GM12878 (cell line): ENCODE measurements around the gene TBX4. TPM values are rescaled to one million over a fixed set of nuclear protein-coding genes. Genes with fewer than 3 reads are reported as not detected.

Experiments used
- ATAC-seq: fragments of 200-7000 bp; cut with Tn5 transposase; 3 replicates; pipeline ENCODE4 v1.9.1; 2020; ENCODE audit warnings: mild to moderate bottlenecking, moderate library complexity
- BruUV-seq: library from RNA; stranded (reverse); fragments of 400-500 nt; replicated peaks from 2 replicates; lab custom pipeline; 2021; lab: Mats Ljungman, UMichigan
- CTCF ChIA-PET: fragments of 300-600 bp; sonication (Branson Sonifier 250); formaldehyde crosslinking; extraction: SDS; loops from one replicate; lab custom pipeline; 2021; ENCODE audit warnings: inconsistent platforms; lab: Yijun Ruan, JAX
- POLR2A ChIA-PET: fragments of 350-600 bp; formaldehyde crosslinking; extraction: SDS; loops from one replicate; lab custom pipeline; 2021; ENCODE audit warnings: inconsistent platforms; lab: Charles Lee
- RAD21 ChIA-PET: fragments of 300-600 bp; sonication (Branson Sonifier 250); formaldehyde crosslinking; loops from one replicate; lab custom pipeline; 2023; ENCODE audit warnings: antibody characterized with exemption; ENCODE audit not compliant: unreplicated experiment; lab: Charles Lee
- SMC1A ChIA-PET: fragments of 300-600 bp; sonication (Branson Sonifier 250); formaldehyde crosslinking; loops from one replicate; lab custom pipeline; 2023; ENCODE audit not compliant: unreplicated experiment, uncharacterized antibody; lab: Charles Lee
- DNase-seq: peaks from one replicate; pipeline ENCODE4 v3.0.0-alpha.2; 2011; ENCODE audit warnings: low read depth, low spot score
- FAIRE-seq: peaks from 3 replicates; lab custom pipeline; 2011; peaks lifted over from hg19 to GRCh38; lab: Jason Lieb, UNC
- H2AFZ ChIP-seq: 2 replicates; pipeline ENCODE4 v1.6.0; 2011; ENCODE audit warnings: low read depth, low read length, control low read depth; ENCODE audit not compliant: control insufficient read depth
- H3K27ac ChIP-seq: 2 replicates; pipeline ENCODE4 v1.5.1; 2011; ENCODE audit warnings: control low read depth; ENCODE audit not compliant: control insufficient read depth, insufficient read depth
- H3K27me3 ChIP-seq, 2 experiments: replicated peaks in 1 of 2; 2 replicates each; pipeline versions ENCODE4 v1.6.0 to v1.6.1; 2011; ENCODE audit warnings: low read length in 1 of 2; ENCODE audit not compliant: control insufficient read depth in 2 of 2, insufficient read depth in 2 of 2
- H3K36me3 ChIP-seq, 2 experiments: 2 replicates each; pipeline ENCODE4 v1.5.1; 2011; ENCODE audit warnings: low read length in 1 of 2; ENCODE audit not compliant: control insufficient read depth in 2 of 2, insufficient read depth in 2 of 2
- H3K4me1 ChIP-seq: 2 replicates; pipeline ENCODE4 v1.6.1; 2011; ENCODE audit warnings: mild to moderate bottlenecking, low read length, moderate library complexity, mixed read lengths; ENCODE audit not compliant: control insufficient read depth, insufficient read depth
- H3K4me2 ChIP-seq: 2 replicates; pipeline ENCODE4 v1.6.0; 2011; ENCODE audit warnings: control low read depth; ENCODE audit not compliant: control insufficient read depth, insufficient read depth
- H3K4me3 ChIP-seq: fragments of 200-600 bp; sonication (generic); 2 replicates; pipeline ENCODE4 v1.5.1; 2016
- H3K79me2 ChIP-seq: 2 replicates; pipeline ENCODE4 v1.6.0; 2011; ENCODE audit warnings: low read length; ENCODE audit not compliant: control insufficient read depth, insufficient read depth
- H3K9ac ChIP-seq: 2 replicates; pipeline ENCODE4 v1.8.0; 2011; ENCODE audit warnings: low read length, control low read depth, mixed read lengths; ENCODE audit not compliant: control insufficient read depth, insufficient read depth
- H3K9me3 ChIP-seq: replicated peaks from 3 replicates; pipeline ENCODE4 v1.5.1; 2011; ENCODE audit warnings: mild to moderate bottlenecking, low read length; ENCODE audit not compliant: control insufficient read depth, insufficient read depth
- H4K20me1 ChIP-seq: 2 replicates; pipeline ENCODE4 v1.6.0; 2011; ENCODE audit not compliant: control insufficient read depth, insufficient read depth
- ATF7 ChIP-seq: fragments of 450-650 bp; IDR thresholded peaks from 2 replicates; pipeline ENCODE4 v1.6.1; 2016; ENCODE audit warnings: low read depth, mild to moderate bottlenecking
- GABPA ChIP-seq: IDR thresholded peaks from 2 replicates; pipeline ENCODE4 v1.6.1; 2014; ENCODE audit warnings: antibody characterized with exemption, low read depth, mild to moderate bottlenecking, inconsistent platforms
- NFXL1 ChIP-seq: fragments of 450-650 bp; IDR thresholded peaks from 2 replicates; pipeline ENCODE4 v1.6.1; 2017; ENCODE audit warnings: antibody characterized with exemption, mild to moderate bottlenecking, borderline replicate concordance
- POLR2AphosphoS2 ChIP-seq: IDR thresholded peaks from 2 replicates; pipeline ENCODE4 v1.6.1; 2011; ENCODE audit warnings: low read depth, mild to moderate bottlenecking, low read length, improper control_type of control experiment, moderate library complexity
- SIN3A ChIP-seq: IDR thresholded peaks from 2 replicates; pipeline ENCODE4 v1.6.1; 2012; ENCODE audit warnings: low read depth, low read length, improper control_type of control experiment
- SRF ChIP-seq, 2 experiments: IDR thresholded peaks; 2 replicates each; pipeline ENCODE4 v1.6.1; 2011; ENCODE audit warnings: low read depth in 2 of 2, low read length in 2 of 2, mild to moderate bottlenecking in 1 of 2, moderate library complexity in 1 of 2
- USF1 ChIP-seq: IDR thresholded peaks from 2 replicates; pipeline ENCODE4 v1.6.1; 2011; ENCODE audit warnings: borderline replicate concordance, low read depth, mild to moderate bottlenecking, moderate library complexity, mixed read lengths, low read length; ENCODE audit not compliant: insufficient read depth; ENCODE audit errors: extremely low read length
- YY1 ChIP-seq: IDR thresholded peaks from 2 replicates; pipeline ENCODE4 v1.6.1; 2011; ENCODE audit warnings: low read depth, mild to moderate bottlenecking, low read length
- ZNF24 ChIP-seq: fragments of 450-650 bp; IDR thresholded peaks from 2 replicates; pipeline ENCODE4 v1.6.1; 2017; ENCODE audit warnings: antibody characterized with exemption, mild to moderate bottlenecking
- WGBS: methylation state at CpG from one replicate; pipeline ENCODE4 v1.1.6; 2016; ENCODE audit warnings: low lambda C conversion rate; ENCODE audit not compliant: insufficient replicate concordance, insufficient coverage; ENCODE audit errors: missing lambda C conversion rate; 5-methylcytosine and 5-hydroxymethylcytosine counted together
- in situ Hi-C: fragments of 300-500 bp; cut with MboI; formaldehyde crosslinking; loops from 9 replicates; pipeline ENCODE4 v1.14.3; 2018; ENCODE audit warnings: mixed read lengths
- intact Hi-C: fragments of 100-400 bp; cut with micrococcal nuclease; formaldehyde crosslinking; loops from one replicate; pipeline ENCODE4 v1.14.2; 2022; ENCODE audit not compliant: unreplicated experiment
- polyA plus RNA-seq, 11 experiments: library from polyadenylated mRNA; depleted of rRNA in 4 of 11; unstranded in 6 of 11; stranded (reverse) in 5 of 11; fragments of >200 nt; fragmentation: Nextera tagmentation in 4 of 11; fragmentation: Illumina TruSeq in 1 of 11; extraction: Ambion mirVana in 4 of 11; extraction: Trizol in 1 of 11; gene quantifications; 1 replicate in 1 of 11; 2 replicates in 10 of 11; pipeline versions ENCODE4 v1.2.1 to v1.2.3, GENCODE V29; 2011 to 2016; ENCODE audit warnings: inconsistent platforms in 2 of 11, missing spikeins in 2 of 11, low read depth in 1 of 11
- total RNA-seq, 4 experiments: library from RNA; depleted of rRNA in 3 of 4; stranded (reverse); fragments of >200 nt in 3 of 4; fragmentation: Illumina TruSeq in 1 of 4; extraction: Trizol in 1 of 4; gene quantifications; 2 replicates each; pipeline versions ENCODE4 v1.2.1 to v1.2.3, GENCODE V29; 2013 to 2021

TBX4 gene
- total and polyA plus RNA-seq, 10 of the 15 experiments (the other 5 are each of a cell fraction or from before 2014, with no cell fraction given) = 0.01 TPM; not detected in 9

- CTCF ChIA-PET = interaction anchor here (0.9 kb wide), 1 partner anchor 370 kb away, joined by 3 read pairs; no protein-coding TSS in a partner anchor
- Histone ChIP-seq H3K36me3 (no peaks in the 10 kb centered on the region), H2AFZ (no peak overlapping the region), H4K20me1 (no peaks in the 10 kb centered on the region), H3K4me3 (no peak overlapping the region), H3K4me1 (no peaks in the 10 kb centered on the region), H3K27ac (no peak overlapping the region), H3K9me3 (no peaks in the 10 kb centered on the region), H3K27me3 (peaks cover 5 to 6% of the 10 kb centered on the region in 2 experiments; a peak in 2 of 4 replicates), H3K9ac (no peak overlapping the region), H3K79me2 (no peaks in the 10 kb centered on the region), H3K4me2 (no peak overlapping the region)
- 1% methylated on average over 7 of the region's 7 CpGs for WGBS
- SMC1A ChIA-PET = no interaction called here
- DNase-seq (no peak), ATAC-seq (no peak), FAIRE-seq (no peak)
- BruUV-seq = no TSS peak
- intact Hi-C loops (no loop called here), in situ Hi-C loops (no loop called here)
- POLR2A ChIA-PET = no interaction called here
- RAD21 ChIA-PET = no interaction called here
- no peak for TF ChIP-seq SIN3A
- TF ChIP-seq ATF7 = no peak
- no peak for TF ChIP-seq ZNF24
- no peak for TF ChIP-seq SRF (IDR thresholded peaks at IDR 0.05; ENCODE audit: low read depth in 2 of 2, low read length in 2 of 2)
- TF ChIP-seq POLR2AphosphoS2 = no peak
- no peak for TF ChIP-seq USF1
- no peak for TF ChIP-seq YY1
- TF ChIP-seq NFXL1 = no peak
- TF ChIP-seq GABPA = no peak
These were observed 14.0 kb downstream of the TBX4 start for GRCh38 chr17:61466246-61466645.
